Measurements from ENCODE around the gene CUL7.
"Not testable (repeated sequence)": the region's sequence is repeated elsewhere in the genome, so short reads cannot be mapped to it uniquely, and the experiment has no call there.

CUL7 gene

GRCh38 chr6:43043310-43043709 is 10.3 kb downstream of the CUL7 start:
- no peak for DNase-seq

GRCh38 chr6:43041475-43041874 is 12.2 kb downstream of the CUL7 start:
- DNase-seq, result not testable (repeated sequence)

- no peak for DNase-seq
Measured at GRCh38 chr6:43040542-43041257, 13.0 kb downstream of the CUL7 start.

GRCh38 chr6:43038727-43039126 is 14.9 kb downstream of the CUL7 start:
- DNase-seq, result no peak

DNA sequence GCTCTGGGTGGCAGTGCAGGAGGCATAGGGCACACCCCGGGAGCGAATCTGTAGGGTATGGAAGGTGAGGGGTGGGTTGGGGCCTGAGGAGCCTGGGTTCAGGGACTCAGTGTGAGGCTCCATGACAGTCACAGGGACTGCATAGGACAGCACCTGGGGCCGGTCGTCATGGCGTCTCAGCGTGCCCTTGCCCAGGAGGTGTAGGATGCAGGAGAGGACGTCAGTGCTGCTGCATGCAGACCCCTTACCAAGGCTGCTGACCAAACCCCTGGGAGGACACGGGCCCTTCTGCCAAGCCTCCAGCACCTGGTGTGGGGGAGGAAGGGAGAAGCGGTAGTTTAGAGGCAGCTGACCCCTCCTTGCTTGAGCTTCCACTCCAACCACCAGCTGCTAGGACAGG is 15.9 kb downstream of the CUL7 start:
- DNase-seq, result no peak

GRCh38 chr6:43037197-43037596 is 16.5 kb downstream of the CUL7 start:
- no peak for DNase-seq

GRCh38 chr6:43036712-43037111 is 16.9 kb downstream of the CUL7 start:
- DNase-seq, result no peak

DNA sequence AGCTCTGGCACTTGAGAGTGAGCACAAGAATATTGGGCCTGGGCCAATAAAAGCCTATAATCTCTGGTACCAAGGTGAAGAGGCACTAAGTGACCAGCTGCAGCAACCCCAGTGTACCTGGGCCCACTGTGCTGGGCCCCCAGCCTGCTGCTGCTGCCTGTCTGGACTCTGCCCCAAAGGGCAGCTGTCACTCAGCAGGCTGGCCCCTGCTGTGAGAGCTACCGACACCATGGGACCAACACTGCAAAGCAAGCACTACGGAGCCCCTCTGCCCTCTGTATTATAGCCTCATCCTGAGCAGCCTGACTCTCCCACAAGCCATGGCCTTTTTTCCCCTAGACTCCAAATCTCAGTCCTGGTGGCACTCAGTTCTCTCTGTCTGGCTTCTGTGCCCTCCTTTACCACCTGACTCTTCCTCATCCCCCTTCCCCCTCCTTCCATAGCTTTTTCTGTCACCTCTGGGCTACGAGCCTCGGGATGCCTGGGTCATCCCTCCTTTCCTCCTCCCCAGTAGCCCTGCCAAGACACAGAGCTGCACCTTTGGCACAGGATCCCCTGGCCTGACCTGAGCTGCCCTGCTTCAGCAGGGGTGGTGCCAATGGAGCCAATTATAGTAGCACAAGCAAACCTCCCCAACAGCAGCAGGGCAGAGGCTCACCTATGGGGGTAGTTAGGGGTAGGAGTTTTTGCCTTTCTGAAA is 18.0 kb downstream of the CUL7 start:
- DNase-seq, result no peak

DNA sequence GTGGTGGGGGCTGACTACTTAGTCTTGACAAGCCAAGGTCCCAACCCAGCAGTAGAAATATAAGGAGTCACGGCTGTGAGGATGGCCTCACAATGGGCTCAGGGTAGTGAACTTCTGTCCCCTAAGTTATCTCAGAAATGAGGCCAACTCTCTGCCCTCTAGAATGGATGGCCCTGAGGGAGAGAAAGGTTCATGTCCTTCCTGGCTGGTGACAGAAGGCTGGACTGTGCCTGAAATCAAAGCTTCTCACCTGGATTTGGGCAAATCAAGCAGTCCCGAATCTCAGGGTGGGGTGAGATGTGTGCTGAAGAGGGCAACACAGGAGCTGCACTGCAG is 19.5 kb downstream of the CUL7 start:
- no peak for DNase-seq

DNA sequence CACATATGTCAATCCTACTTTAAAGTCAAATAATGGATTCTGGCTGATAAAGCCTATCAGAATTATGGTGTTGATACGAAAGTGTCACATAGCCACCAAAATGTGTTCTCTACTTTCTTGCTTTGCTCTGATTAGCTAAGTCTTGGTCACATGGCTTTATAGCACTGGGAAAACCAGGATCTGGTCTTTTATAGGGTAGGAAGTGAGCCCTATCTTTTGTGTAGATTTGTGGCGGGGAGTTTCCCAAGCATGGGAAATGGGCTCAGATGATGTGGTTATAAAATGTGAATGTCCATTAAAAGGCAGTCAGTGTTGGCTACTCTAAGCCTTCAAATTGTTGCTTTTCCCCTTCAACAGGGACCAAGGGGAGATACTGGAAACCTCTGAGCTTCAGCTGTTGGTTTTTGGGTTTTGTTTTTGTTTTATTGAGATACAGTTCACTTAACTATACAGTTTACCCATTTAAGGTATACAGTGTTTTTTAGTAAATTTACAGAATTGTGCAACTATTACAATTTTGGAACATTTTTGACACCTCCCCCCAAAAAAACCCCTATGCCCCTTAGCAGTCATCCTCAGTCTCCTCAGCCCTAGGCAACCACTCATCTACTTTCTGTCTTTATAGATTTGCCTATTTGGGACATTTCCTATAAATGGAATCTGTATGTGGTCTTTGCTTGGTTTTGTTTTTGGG is 20.0 kb downstream of the CUL7 start:
- DNase-seq, result peak; percentile 32

DNA sequence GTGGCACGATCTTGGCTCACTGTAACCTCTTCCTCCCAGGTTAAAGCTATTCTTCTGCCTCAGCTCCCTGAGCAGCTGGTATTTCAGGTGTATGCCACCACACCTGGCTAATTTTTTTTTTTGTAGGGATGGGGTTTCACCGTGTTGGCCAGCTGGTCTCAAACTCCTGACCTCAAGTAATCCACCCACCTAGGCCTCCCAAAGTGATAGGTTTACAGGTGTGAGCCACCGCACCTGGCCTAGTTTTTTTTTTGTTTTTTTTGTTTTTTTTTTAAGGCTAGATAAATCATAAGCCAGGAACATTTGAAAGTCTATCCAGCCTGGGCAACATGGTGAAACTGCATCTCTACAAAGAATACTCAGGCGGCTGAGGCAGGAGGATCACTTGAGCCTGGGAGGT is 21.3 kb downstream of the CUL7 start:
- DNase-seq, result no peak

- no peak for DNase-seq
Measured at GRCh38 chr6:43029120-43029519, 24.5 kb downstream of the CUL7 start.

GRCh38 chr6:43026365-43026764 is 27.3 kb downstream of the CUL7 start:
- no peak for DNase-seq

GRCh38 chr6:43024436-43024835 is 29.2 kb downstream of the CUL7 start:
- no peak for DNase-seq

DNA sequence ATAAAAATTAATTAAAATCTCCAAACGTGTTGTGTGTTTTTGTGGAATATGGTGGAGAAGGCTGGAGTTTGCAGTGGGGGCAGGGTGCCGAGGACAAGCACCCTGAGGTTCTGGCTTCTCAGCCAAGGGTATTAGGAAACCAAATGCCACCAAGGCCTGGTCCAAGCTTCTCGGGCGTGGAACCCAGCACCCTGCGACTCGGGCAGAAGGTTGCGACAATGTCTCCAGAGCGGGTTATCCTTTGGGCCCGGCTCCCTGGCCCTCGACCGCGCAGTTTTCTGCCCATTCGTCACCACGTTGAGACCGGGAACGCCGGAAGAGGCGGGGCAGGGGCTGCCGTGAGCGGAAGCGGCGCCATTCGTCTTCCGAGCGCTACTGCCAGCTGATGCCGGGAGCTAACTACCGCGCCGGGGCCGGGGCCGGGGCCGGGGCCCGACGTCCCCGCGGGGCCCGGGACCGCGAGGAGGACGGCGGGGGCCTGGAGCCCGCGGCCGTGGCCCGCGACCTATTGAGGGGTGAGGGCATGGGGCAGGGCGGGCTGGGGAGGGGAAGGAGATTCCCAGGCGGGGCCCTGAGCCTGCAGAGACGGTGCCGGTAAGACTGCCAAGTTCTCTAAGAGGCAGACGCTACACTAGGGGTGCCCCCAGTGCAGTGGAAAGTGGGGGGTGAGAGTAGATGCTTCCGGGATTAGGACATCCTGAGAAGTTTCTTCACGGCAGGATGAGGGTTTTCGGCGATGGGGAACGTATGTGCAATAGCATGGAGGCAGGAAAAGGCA is 32.2 kb downstream of the CUL7 start, which contains the start of gene RRP36:
Gene RRP36, plus strand, starts transcription at position 354 of the 778 bp plus-strand sequence. Its CDS starts 32 bp downstream, at position 386.
- DNase-seq, result peak; percentile 77

GRCh38 chr6:43020847-43021246 is 32.8 kb downstream of the CUL7 start:
- DNase-seq, result no peak

- no peak for DNase-seq
Measured at GRCh38 chr6:43020052-43020705, 33.5 kb downstream of the CUL7 start.

GRCh38 chr6:43019152-43019551 is 34.5 kb downstream of the CUL7 start:
- DNase-seq, result no peak

DNA sequence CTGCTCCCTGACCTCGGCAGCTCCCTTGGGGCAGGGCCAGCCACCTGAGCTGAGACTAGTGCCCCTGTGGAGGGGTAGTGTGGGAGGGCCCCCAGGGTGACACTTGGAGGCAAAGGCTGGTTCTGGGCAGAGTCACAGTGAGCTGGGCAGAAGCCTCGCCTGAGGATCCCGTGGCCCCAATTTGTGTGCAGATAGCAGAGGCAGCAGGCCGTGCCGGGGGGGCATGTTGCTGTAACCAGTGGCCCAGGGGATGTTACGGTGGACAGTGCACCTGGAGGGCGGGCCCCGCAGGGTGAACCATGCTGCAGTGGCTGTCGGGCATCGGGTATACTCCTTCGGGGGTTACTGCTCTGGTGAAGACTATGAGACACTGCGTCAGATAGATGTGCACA is 36.7 kb downstream of the CUL7 start:
- DNase-seq, result no peak

DNA sequence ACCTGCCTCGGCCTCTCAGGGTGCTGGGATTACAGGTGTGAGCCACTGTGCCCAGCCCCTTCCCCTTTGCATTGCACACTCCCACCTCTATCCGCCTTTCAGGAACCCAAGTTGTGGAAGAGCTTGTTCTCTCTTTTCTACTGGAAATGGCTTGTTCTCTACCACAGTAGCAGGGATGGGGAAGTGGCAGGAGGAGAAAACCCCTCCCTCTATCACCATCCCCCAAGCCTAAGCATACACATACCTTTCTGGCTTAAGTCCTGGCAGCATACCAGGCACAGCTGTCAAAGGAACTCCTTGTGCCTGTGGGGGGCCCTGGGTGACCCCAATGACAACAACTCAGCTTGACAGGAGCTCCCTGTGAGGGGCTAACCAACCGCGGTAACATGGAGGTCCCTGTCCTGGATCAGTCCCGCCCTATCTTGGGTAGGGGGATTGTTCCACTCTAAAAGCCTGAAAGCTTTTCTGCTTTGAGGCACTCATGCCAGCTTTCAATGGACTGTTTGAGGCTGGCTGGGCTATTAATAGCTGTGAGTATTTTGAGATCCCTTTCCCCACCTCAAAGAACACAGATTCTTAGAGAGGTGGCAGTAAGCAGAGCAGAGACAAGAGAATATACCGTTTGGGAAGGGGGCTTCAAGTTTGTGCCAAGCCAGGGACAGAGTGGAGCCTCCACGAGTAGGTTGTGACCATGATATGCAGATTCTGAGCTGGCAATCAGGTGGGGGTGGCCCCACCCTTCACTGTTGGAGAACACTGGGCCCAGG is 37.3 kb downstream of the CUL7 start:
- DNase-seq, result no peak

GRCh38 chr6:43014434-43014909 is 39.2 kb downstream of the CUL7 start:
- DNase-seq, result peak; percentile 2
